GM23248 (cell line): ENCODE results near the gene CDH4.

Experiments
- EZH2 ChIP-seq: fragments of 200-600 bp; sonication (generic); IDR thresholded peaks from 2 replicates; pipeline ENCODE4 v1.6.1; 2018; ENCODE audit warnings: antibody characterized with exemption, mild to moderate bottlenecking; ENCODE audit not compliant: insufficient read depth, poor library complexity, severe bottlenecking
- EZH2phosphoT487 ChIP-seq: fragments of 200-600 bp; sonication (generic); IDR thresholded peaks from 2 replicates; pipeline ENCODE4 v1.6.1; 2018; ENCODE audit warnings: antibody characterized with exemption, moderate library complexity, mild to moderate bottlenecking, low read depth; ENCODE audit not compliant: insufficient read depth

GRCh38 chr20:61364147-61364546 lies 112.1 kb downstream of the CDH4 start:
- TF ChIP-seq EZH2, result no peak
- TF ChIP-seq EZH2phosphoT487, result no peak
